ENCODE data around the gene EPB41. TPM values are rescaled to one million over a fixed set of nuclear protein-coding genes. Genes with fewer than 3 reads are reported as not detected.

EPB41 gene
- polyA plus RNA-seq, 1 of the 3 experiments (the other 2 are of a cell fraction) = 7.4 TPM

- no peaks in the 10 kb centered on the region for H3K9me2 ChIP-seq
- H4K20me1 ChIP-seq (ENCODE audit: insufficient read depth) = no peaks in the 10 kb centered on the region
- no peak overlapping the region for H3K9ac ChIP-seq
- no peak overlapping the region for H3K27ac ChIP-seq (ENCODE audit: low read depth in 2 of 2, low read length in 1 of 2)
- H3K4me3 ChIP-seq (ENCODE audit: low read depth in 2 of 2, low read length in 1 of 2) = no peak overlapping the region
- peaks cover 0 to 9% of the 10 kb centered on the region in 2 experiments; a peak in 1 of 4 replicates for H3K4me1 ChIP-seq (ENCODE audit: control insufficient read depth in 1 of 2, insufficient read depth in 2 of 2, low read depth in 1 of 2, low read length in 1 of 2)
- H3K36me3 ChIP-seq (replicated peaks in 1 of 2; ENCODE audit: control insufficient read depth in 1 of 2, insufficient read depth in 2 of 2, low read length in 1 of 2) = no peaks in the 10 kb centered on the region
- CTCF ChIA-PET = interaction anchor here (0.6 to 2.7 kb wide), 18 partner anchors 8 to 348 kb away, joined by 3 to 20 read pairs (median 4); no protein-coding TSS in a partner anchor
- no peaks in the 10 kb centered on the region for H3K9me3 ChIP-seq
- no peak for DNase-seq
- H3K4me2 ChIP-seq = no peak overlapping the region
- TF ChIP-seq SIN3A (IDR thresholded peaks at IDR 0.05; ENCODE audit: borderline replicate concordance, low read depth, low read length) = no peak
- no peak for TF ChIP-seq JUND (IDR thresholded peaks at IDR 0.05)
- TF ChIP-seq PBX3 (IDR thresholded peaks at IDR 0.05) = no peak
- no peak for TF ChIP-seq CHD2 (IDR thresholded peaks at IDR 0.05; ENCODE audit: low read length, partially characterized antibody)
- TF ChIP-seq FOXJ3 (CRISPR knock-in tag; IDR thresholded peaks at IDR 0.05) = no peak
- no peak for TF ChIP-seq SMC3 (IDR thresholded peaks at IDR 0.05; ENCODE audit: low read depth, low read length)
- no peak for TF ChIP-seq FOSL2 (IDR thresholded peaks at IDR 0.05; ENCODE audit: borderline replicate concordance, low read depth)
- no peak for TF ChIP-seq TAF1 (IDR thresholded peaks at IDR 0.05; ENCODE audit: borderline replicate concordance, low read depth, low read length)
- no peak for TF ChIP-seq TEAD4 (IDR thresholded peaks at IDR 0.05; ENCODE audit: borderline replicate concordance, insufficient read depth)
- TF ChIP-seq RFX5 (IDR thresholded peaks at IDR 0.05; ENCODE audit: low read length) = no peak
- TF ChIP-seq USF1 (IDR thresholded peaks at IDR 0.05; ENCODE audit: borderline replicate concordance, low read depth) = no peak
- TF ChIP-seq MXI1 (IDR thresholded peaks at IDR 0.05; ENCODE audit: low read depth, low read length) = no peak
- TF ChIP-seq GATA2 (CRISPR knock-in tag; IDR thresholded peaks at IDR 0.05) = no peak
- TF ChIP-seq CTCF (IDR thresholded peaks at IDR 0.05) = no peak
- TF ChIP-seq MEF2A (IDR thresholded peaks at IDR 0.05; ENCODE audit: borderline replicate concordance, low read depth) = no peak
- no peak for TF ChIP-seq POLR2AphosphoS5 (IDR thresholded peaks at IDR 0.05; ENCODE audit: low read depth, low read length)
- no peak for TF ChIP-seq FOXM1 (IDR thresholded peaks at IDR 0.05; ENCODE audit: low read depth)
- H3F3A ChIP-seq (replicated peaks; ENCODE audit: insufficient read depth) = peaks cover 3% of the 10 kb centered on the region
- H2AFZ ChIP-seq (ENCODE audit: low read depth) = no peak overlapping the region
- POLR2A ChIA-PET = no interaction called here
- WGBS (ENCODE audit: low lambda C conversion rate) = 82% methylated on average over 5 of the region's 6 CpGs
- H3K79me2 ChIP-seq (ENCODE audit: insufficient read depth) = no peaks in the 10 kb centered on the region
- no peaks in the 10 kb centered on the region for H3K27me3 ChIP-seq (ENCODE audit: insufficient read depth)
Measured at GRCh38 chr1:29120367-29120766, 206.0 kb downstream of the EPB41 start.

Data from SK-N-SH (cell line).